H1 (cell line): ENCODE measurements around the gene ATOH8. TPM values are rescaled to one million over a fixed set of nuclear protein-coding genes. Genes with fewer than 3 reads are reported as not detected.

Source experiments
- CTCF ChIA-PET: fragments of 300-600 bp; sonication (Branson Sonifier 250); formaldehyde crosslinking; loops from one replicate; lab custom pipeline; 2021; ENCODE audit not compliant: partially characterized antibody; lab: Charles Lee
- POLR2A ChIA-PET: fragments of 300-600 bp; sonication (Branson Sonifier 250); formaldehyde crosslinking; loops from one replicate; lab custom pipeline; 2021; ENCODE audit warnings: inconsistent platforms; ENCODE audit not compliant: partially characterized antibody; lab: Charles Lee
- DNase-seq, 2 experiments: peaks; one replicate each; pipeline versions ENCODE4 v3.0.0 to v3.0.0-alpha.2; 2010 to 2022; ENCODE audit warnings: low spot score in 2 of 2, low read depth in 1 of 2, mixed read lengths in 1 of 2
- FAIRE-seq: peaks from 2 replicates; lab custom pipeline; 2011; peaks lifted over from hg19 to GRCh38; lab: Jason Lieb, UNC
- H2AFZ ChIP-seq: 2 replicates; pipeline ENCODE4 v1.8.1; 2012; ENCODE audit warnings: low read length, inconsistent platforms
- H2AK5ac ChIP-seq: 2 replicates; pipeline ENCODE4 v1.6.1; 2013; ENCODE audit warnings: low read depth, low read length
- H2BK120ac ChIP-seq: replicated peaks from 2 replicates; pipeline ENCODE3; 2013; ENCODE audit warnings: low read depth, low read length, inconsistent platforms
- H2BK12ac ChIP-seq: 2 replicates; pipeline ENCODE4 v1.6.1; 2013; ENCODE audit warnings: low read depth, low read length
- H2BK15ac ChIP-seq: 2 replicates; pipeline ENCODE4 v1.6.1; 2013; ENCODE audit warnings: low read length
- H2BK20ac ChIP-seq: 2 replicates; pipeline ENCODE4 v1.6.1; 2013; ENCODE audit warnings: low read length
- H2BK5ac ChIP-seq: 2 replicates; pipeline ENCODE4 v1.6.1; 2013; ENCODE audit warnings: low read depth, low read length
- H3K14ac ChIP-seq: 2 replicates; pipeline ENCODE4 v1.6.1; 2013; ENCODE audit warnings: inconsistent platforms; ENCODE audit not compliant: insufficient read length
- H3K18ac ChIP-seq: 2 replicates; pipeline ENCODE4 v1.6.1; 2013; ENCODE audit warnings: low read length; ENCODE audit errors: extremely low read depth
- H3K23ac ChIP-seq: 2 replicates; pipeline ENCODE4 v1.6.1; 2013; ENCODE audit warnings: inconsistent platforms; ENCODE audit not compliant: insufficient read length
- H3K23me2 ChIP-seq: 2 replicates; pipeline ENCODE4 v1.6.1; 2013; ENCODE audit warnings: low read depth, low read length
- H3K27ac ChIP-seq: 2 replicates; pipeline ENCODE4 v1.6.1; 2011; ENCODE audit warnings: low read depth, low read length, inconsistent platforms
- H3K27me3 ChIP-seq, 4 experiments: replicated peaks in 1 of 4; 1 replicate in 1 of 4; 2 replicates in 3 of 4; pipeline versions ENCODE4 v1.6.1 to v1.8.1; 2011 to 2013; ENCODE audit warnings: low read length in 3 of 4, mild to moderate bottlenecking in 3 of 4, inconsistent platforms in 2 of 4, mixed read lengths in 2 of 4, moderate library complexity in 1 of 4; ENCODE audit not compliant: control insufficient read depth in 3 of 4, insufficient read depth in 3 of 4; ENCODE audit errors: extremely low read depth in 1 of 4
- H3K36me3 ChIP-seq, 4 experiments: 2 replicates each; pipeline versions ENCODE4 v1.6.1 to v1.8.1; 2011 to 2013; ENCODE audit warnings: mild to moderate bottlenecking in 4 of 4, low read length in 3 of 4, moderate library complexity in 2 of 4, control low read depth in 1 of 4, inconsistent platforms in 1 of 4; ENCODE audit not compliant: insufficient read depth in 4 of 4, control insufficient read depth in 2 of 4
- H3K4ac ChIP-seq: replicated peaks from 2 replicates; pipeline ENCODE3; 2013; ENCODE audit warnings: low read length, low read depth, mixed read lengths, inconsistent platforms; ENCODE audit not compliant: insufficient read length
- H3K4me1 ChIP-seq, 4 experiments: replicated peaks in 1 of 4; 1 replicate in 1 of 4; 2 replicates in 3 of 4; pipeline versions ENCODE4 v1.6.1 to v1.8.1; 2011 to 2013; ENCODE audit warnings: low read length in 3 of 4, inconsistent platforms in 2 of 4, mixed read lengths in 1 of 4; ENCODE audit not compliant: insufficient read depth in 4 of 4, control insufficient read depth in 3 of 4
- H3K4me2 ChIP-seq, 2 experiments: 2 replicates each; pipeline versions ENCODE4 v1.6.1 to v1.8.1; 2011 to 2013; ENCODE audit warnings: low read depth in 2 of 2, low read length in 2 of 2, control low read depth in 1 of 2, inconsistent platforms in 1 of 2, mild to moderate bottlenecking in 1 of 2; ENCODE audit not compliant: insufficient read depth in 1 of 2
- H3K4me3 ChIP-seq, 4 experiments: fragments of 200-600, 300-600 bp in 1 of 4; sonication (generic), shearing (Covaris generic), sonication (Bioruptor Twin) in 1 of 4; 2 replicates each; pipeline versions ENCODE4 v1.5.1 to v1.8.1; 2011 to 2016; ENCODE audit warnings: low read length in 4 of 4, low read depth in 3 of 4, control low read depth in 2 of 4, inconsistent platforms in 2 of 4, mild to moderate bottlenecking in 2 of 4, mixed read lengths in 1 of 4, moderate library complexity in 1 of 4; ENCODE audit not compliant: insufficient read depth in 2 of 4; ENCODE audit errors: extremely low read depth in 1 of 4
- H3K56ac ChIP-seq: replicated peaks from 2 replicates; pipeline ENCODE3; 2013; ENCODE audit warnings: low read depth, mild to moderate bottlenecking, mixed read lengths, low read length, inconsistent platforms; ENCODE audit not compliant: insufficient read length
- H3K79me1 ChIP-seq: 2 replicates; pipeline ENCODE4 v1.6.1; 2013; ENCODE audit warnings: low read depth, low read length, control low read depth
- H3K79me2 ChIP-seq, 2 experiments: 2 replicates each; pipeline versions ENCODE4 v1.6.1 to v1.8.1; 2012 to 2013; ENCODE audit warnings: low read length in 2 of 2, mild to moderate bottlenecking in 2 of 2, inconsistent platforms in 1 of 2; ENCODE audit not compliant: insufficient read depth in 2 of 2, control insufficient read depth in 1 of 2
- H3K9ac ChIP-seq, 4 experiments: replicated peaks in 1 of 4; 1 replicate in 1 of 4; 2 replicates in 3 of 4; pipeline versions ENCODE4 v1.6.1 to v1.8.1; 2011 to 2013; ENCODE audit warnings: low read depth in 3 of 4, low read length in 3 of 4, control low read depth in 2 of 4, mild to moderate bottlenecking in 2 of 4, moderate library complexity in 2 of 4, inconsistent platforms in 1 of 4; ENCODE audit errors: extremely low read depth in 1 of 4
- H3K9me3 ChIP-seq, 2 experiments: 2 replicates each; pipeline versions ENCODE4 v1.6.1 to v1.8.1; 2012 to 2013; ENCODE audit warnings: mild to moderate bottlenecking in 2 of 2, moderate library complexity in 2 of 2, control low read depth in 1 of 2, inconsistent platforms in 1 of 2, low read depth in 1 of 2, low read length in 1 of 2, mixed read lengths in 1 of 2; ENCODE audit not compliant: insufficient read depth in 2 of 2
- H4K20me1 ChIP-seq, 2 experiments: replicated peaks in 1 of 2; 2 replicates each; pipeline versions ENCODE3 to v1.8.1; 2011 to 2013; ENCODE audit warnings: inconsistent platforms in 2 of 2, low read length in 2 of 2, mild to moderate bottlenecking in 1 of 2; ENCODE audit not compliant: insufficient read depth in 2 of 2, control insufficient read depth in 1 of 2
- H4K5ac ChIP-seq: 2 replicates; pipeline ENCODE4 v1.6.1; 2013; ENCODE audit warnings: low read length, low read depth, mixed read lengths, inconsistent platforms; ENCODE audit not compliant: insufficient read length
- H4K8ac ChIP-seq: 2 replicates; pipeline ENCODE4 v1.8.0; 2013; ENCODE audit warnings: mild to moderate bottlenecking, moderate library complexity, low read length, inconsistent platforms; ENCODE audit not compliant: insufficient read depth; ENCODE audit errors: extremely low read depth
- H4K91ac ChIP-seq: replicated peaks from 2 replicates; pipeline ENCODE3; 2013; ENCODE audit warnings: low read length, mixed read lengths, inconsistent platforms; ENCODE audit not compliant: insufficient read length
- CHD1 ChIP-seq: IDR thresholded peaks from 2 replicates; pipeline ENCODE4 v1.6.1; 2012; ENCODE audit warnings: low read depth, low read length, improper control_type of control experiment
- CHD2 ChIP-seq: IDR thresholded peaks from 2 replicates; pipeline ENCODE4 v1.6.1; 2012; ENCODE audit warnings: low read length, improper control_type of control experiment
- CTBP2 ChIP-seq: IDR thresholded peaks from 2 replicates; pipeline ENCODE4 v1.7.0; 2011; ENCODE audit warnings: borderline replicate concordance, mild to moderate bottlenecking, moderate library complexity, mixed read lengths, low read length; ENCODE audit not compliant: insufficient read depth, insufficient read length
- EP300 ChIP-seq, 2 experiments: IDR thresholded peaks; 1 replicate in 1 of 2; 2 replicates in 1 of 2; pipeline ENCODE4 v1.6.1; 2011 to 2012; ENCODE audit warnings: low read depth in 2 of 2, low read length in 2 of 2, mild to moderate bottlenecking in 2 of 2, borderline replicate concordance in 1 of 2, inconsistent platforms in 1 of 2, moderate library complexity in 1 of 2
- EZH2 ChIP-seq: fragments of 200-600 bp; sonication (generic); IDR thresholded peaks from 2 replicates; pipeline ENCODE4 v1.7.1; 2012; ENCODE audit warnings: low read depth, mild to moderate bottlenecking, moderate library complexity, low read length, inconsistent platforms; ENCODE audit not compliant: severe bottlenecking
- FOSL1 ChIP-seq: IDR thresholded peaks from 2 replicates; pipeline ENCODE4 v1.6.1; 2011; ENCODE audit warnings: mild to moderate bottlenecking, low read depth, low read length, moderate library complexity; ENCODE audit not compliant: insufficient read depth
- NRF1 ChIP-seq: IDR thresholded peaks from 2 replicates; pipeline ENCODE4 v1.6.1; 2011; ENCODE audit warnings: mild to moderate bottlenecking, low read depth, low read length, improper control_type of control experiment
- POLR2A ChIP-seq, 2 experiments: IDR thresholded peaks; 1 replicate in 1 of 2; 2 replicates in 1 of 2; pipeline ENCODE4 v1.6.1; 2011; ENCODE audit warnings: low read depth in 2 of 2, low read length in 2 of 2, mild to moderate bottlenecking in 2 of 2; ENCODE audit errors: control extremely low read depth in 1 of 2
- RNF2 ChIP-seq: fragments of 200-900, 300-1000 bp; sonication (generic); IDR thresholded peaks from 2 replicates; pipeline ENCODE4 v1.7.1; 2016; ENCODE audit warnings: borderline replicate concordance, low read depth, mild to moderate bottlenecking, antibody characterized with exemption, low read length; ENCODE audit not compliant: poor library complexity, severe bottlenecking; ENCODE audit errors: missing control alignments
- SP2 ChIP-seq: IDR thresholded peaks from 2 replicates; pipeline ENCODE4 v1.6.1; 2012; ENCODE audit warnings: mild to moderate bottlenecking, low read length, inconsistent platforms
- TAF7 ChIP-seq: optimal IDR thresholded peaks from 2 replicates; pipeline ENCODE3; 2011; ENCODE audit warnings: low read depth, mild to moderate bottlenecking, inconsistent platforms, low read length, moderate library complexity, borderline replicate concordance
- TCF12 ChIP-seq: IDR thresholded peaks from 2 replicates; pipeline ENCODE4 v1.6.1; 2011; ENCODE audit warnings: low read depth, mild to moderate bottlenecking, low read length
- YY1 ChIP-seq: IDR thresholded peaks from 2 replicates; pipeline ENCODE4 v1.6.1; 2011; ENCODE audit warnings: low read depth, mild to moderate bottlenecking, low read length
- WGBS, 2 experiments: shearing (Covaris generic) in 1 of 2; methylation state at CpG; one replicate each; pipeline versions ENCODE4 v1.1.6 to v1.1.7; 2013 to 2015; ENCODE audit warnings: low lambda C conversion rate in 2 of 2, mixed read lengths in 2 of 2, inconsistent platforms in 1 of 2, low coverage in 1 of 2, missing lambda C conversion rate in 1 of 2; ENCODE audit not compliant: insufficient replicate concordance in 2 of 2, insufficient coverage in 1 of 2, insufficient read length in 1 of 2; ENCODE audit errors: extremely low coverage in 1 of 2, missing lambda C conversion rate in 1 of 2; 5-methylcytosine and 5-hydroxymethylcytosine counted together
- polyA plus RNA-seq, 7 experiments: library from polyadenylated mRNA; depleted of rRNA in 3 of 7; stranded (reverse) in 5 of 7; unstranded in 2 of 7; fragments of >200 nt in 5 of 7; fragments of 200-250 nt in 2 of 7; gene quantifications; 1 replicate in 5 of 7; 2 replicates in 1 of 7; 4 replicates in 1 of 7; pipeline versions ENCODE4 v1.2.1 to v1.2.3, GENCODE V29; 2011 to 2013; ENCODE audit warnings: missing spikeins in 2 of 7, mixed read lengths in 2 of 7
- total RNA-seq: library from RNA; stranded (reverse); fragmentation: NEBNext Ultra II Directional; extraction: Animal tissue kit (Norgen Biotek cat#: 25700); gene quantifications from 2 replicates; pipeline ENCODE4 v1.2.1, GENCODE V29; 2021
- TF ChIP-seq, protein P1 (sequence below): IDR thresholded peaks from 2 replicates; pipeline ENCODE4 v1.6.1; 2012; ENCODE audit warnings: inconsistent platforms

ATOH8 gene
- total and polyA plus RNA-seq, 2 of the 8 experiments (the other 6 are each of a cell fraction or from before 2014, with no cell fraction given) = 0.50 to 0.53 TPM

DNA sequence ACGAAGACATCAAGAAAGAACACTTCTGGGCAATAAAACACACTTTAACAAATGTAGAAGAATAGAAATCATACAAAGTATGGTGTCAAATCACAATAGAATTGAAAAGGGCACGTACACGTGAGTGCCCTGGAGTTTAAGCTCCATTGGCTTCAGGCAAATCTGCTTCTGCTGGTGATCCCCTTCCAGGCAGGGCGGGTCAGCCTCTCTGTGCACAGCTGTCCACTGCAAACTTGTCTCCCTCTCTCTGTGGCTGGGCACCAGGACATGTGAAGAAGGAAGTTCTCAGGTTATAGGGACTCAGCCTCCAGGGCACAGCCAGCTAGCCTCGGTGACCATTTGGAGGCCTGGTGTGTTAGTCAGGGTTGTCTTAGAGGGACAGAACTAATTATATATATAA lies 69.0 kb downstream of the ATOH8 start:
- no peak overlapping the region for H3K23ac ChIP-seq
- no peak overlapping the region for H3K14ac ChIP-seq
- ChIA-PET POLR2A (no interaction called here), CTCF (interaction anchor here (1.3 to 2.3 kb wide), 3 partner anchors 17 to 255 kb away, joined by 3 to 10 read pairs (median 3); no protein-coding TSS in a partner anchor)
- no peak overlapping the region for H2BK20ac ChIP-seq
- H3K79me2 ChIP-seq = no peaks in the 10 kb centered on the region
- DNase-seq (no peak), FAIRE-seq (no peak)
- H3K27ac ChIP-seq = no peak overlapping the region
- no peak overlapping the region for H2AFZ ChIP-seq
- no peak overlapping the region for H2BK15ac ChIP-seq
- WGBS, 2 experiments = 81% methylated on average over 5 of the region's 5 CpGs; no CpG with 5 or more reads in 1 of the 2 experiments
- no peak overlapping the region for H3K4ac ChIP-seq
- H2AK5ac ChIP-seq = no peak overlapping the region
- H3K4me2 ChIP-seq = no peak overlapping the region
- no peak overlapping the region for H2BK120ac ChIP-seq
- H3K18ac ChIP-seq = no peak overlapping the region
- H3K23me2 ChIP-seq = no peaks in the 10 kb centered on the region
- H4K91ac ChIP-seq = no peak overlapping the region
- H3K56ac ChIP-seq = no peak overlapping the region
- no peak overlapping the region for H2BK5ac ChIP-seq
- H4K5ac ChIP-seq = no peak overlapping the region
- no peak overlapping the region for H4K8ac ChIP-seq
- H3K4me3 ChIP-seq = no peak overlapping the region
- no peak overlapping the region; the same call in 1 of the 2 replicates for H2BK12ac ChIP-seq
- no peaks in the 10 kb centered on the region for H3K9me3 ChIP-seq
- no peaks in the 10 kb centered on the region for H3K27me3 ChIP-seq
- no peak overlapping the region for H3K9ac ChIP-seq
- H4K20me1 ChIP-seq = no peaks in the 10 kb centered on the region
- no peaks in the 10 kb centered on the region for H3K79me1 ChIP-seq
- no peaks in the 10 kb centered on the region; a peak in 2 of 7 replicates for H3K4me1 ChIP-seq
- H3K36me3 ChIP-seq = no peaks in the 10 kb centered on the region; a peak in 1 of 8 replicates
- TF ChIP-seq CHD1 (no peak), NRF1 (no peak), EZH2 (no peak), FOSL1 (no peak), CHD2 (no peak), TAF7 (no peak), POLR2A (IDR thresholded peaks at IDR 0.05; ENCODE audit: control extremely low read depth in 1 of 2, low read depth in 2 of 2, low read length in 2 of 2) (no peak), TCF12 (no peak), EP300 (IDR thresholded peaks at IDR 0.05; ENCODE audit: borderline replicate concordance in 1 of 2, low read depth in 2 of 2, low read length in 2 of 2) (no peak), YY1 (no peak), RNF2 (no peak), SP2 (no peak), CTBP2 (no peak)
- TF ChIP-seq, protein P1, sequence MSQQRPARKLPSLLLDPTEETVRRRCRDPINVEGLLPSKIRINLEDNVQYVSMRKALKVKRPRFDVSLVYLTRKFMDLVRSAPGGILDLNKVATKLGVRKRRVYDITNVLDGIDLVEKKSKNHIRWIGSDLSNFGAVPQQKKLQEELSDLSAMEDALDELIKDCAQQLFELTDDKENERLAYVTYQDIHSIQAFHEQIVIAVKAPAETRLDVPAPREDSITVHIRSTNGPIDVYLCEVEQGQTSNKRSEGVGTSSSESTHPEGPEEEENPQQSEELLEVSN = no peak
